ENCODE results near the gene SLC5A9.
A peak's percentile ranks its signal among the peaks of the same experiment; 100 is the strongest.
"Not testable (repeated sequence)": the region's sequence is repeated elsewhere in the genome, so short reads cannot be mapped to it uniquely, and the experiment has no call there.

Gene SLC5A9

DNA sequence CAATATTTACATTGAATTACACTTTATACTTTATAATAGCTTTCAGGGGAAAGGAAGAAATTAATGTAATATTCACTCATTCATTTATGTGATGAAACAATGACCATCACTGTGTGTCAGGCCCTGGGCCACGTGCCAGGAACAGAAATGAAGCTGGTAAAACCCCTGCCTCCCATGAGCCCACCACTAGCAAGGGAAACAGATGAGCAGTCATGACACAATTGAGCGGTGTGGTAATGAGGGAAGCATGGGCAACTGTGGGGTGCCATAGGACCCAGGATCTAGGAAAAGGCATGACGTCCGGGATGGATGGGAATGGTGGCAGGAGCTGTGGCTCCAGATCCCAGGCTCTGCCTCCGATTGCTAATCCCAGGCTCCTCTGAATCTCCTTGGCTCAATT is 17.0 kb upstream of the SLC5A9 start:
- H3K27ac ChIP-seq, result no peak overlapping the region
- TF ChIP-seq ZFX (IDR thresholded peaks at IDR 0.05) (no peak), CTCF (conservative IDR thresholded peaks at IDR 0.05) (no peak)

GRCh38 chr1:48206371-48206770 is 16.1 kb upstream of the SLC5A9 start:
- no peak for TF ChIP-seq CTCF (conservative IDR thresholded peaks at IDR 0.05)
- no peak for TF ChIP-seq ZFX (IDR thresholded peaks at IDR 0.05)

DNA sequence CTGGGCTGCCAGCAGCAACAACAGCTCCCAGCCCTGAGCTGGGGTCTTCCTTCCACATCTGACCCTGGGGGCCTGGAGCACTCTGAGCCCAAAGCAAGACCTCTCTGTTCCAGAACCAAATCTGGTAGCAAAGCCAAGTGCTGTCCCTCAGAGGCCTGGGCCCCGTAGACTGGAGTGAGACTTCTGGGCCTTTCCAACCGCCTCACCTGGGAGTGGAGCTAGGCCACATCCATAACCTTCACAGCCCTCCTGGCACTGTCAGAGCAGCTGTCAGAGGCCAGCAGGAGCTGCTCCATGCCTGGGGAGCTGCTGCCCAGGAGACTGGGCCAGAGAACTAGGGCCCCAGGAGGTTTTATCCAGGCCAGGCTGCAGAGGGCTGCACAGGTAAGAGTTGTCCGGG is 15.4 kb upstream of the SLC5A9 start:
- TF ChIP-seq ZFX (IDR thresholded peaks at IDR 0.05) (no peak), CTCF (conservative IDR thresholded peaks at IDR 0.05) (no peak)
- no peak overlapping the region for H3K27ac ChIP-seq

More at GRCh38 chr1:48206371-48206770, 16.1 kb upstream of the SLC5A9 start:
- no peak overlapping the region for H3K27ac ChIP-seq

DNA sequence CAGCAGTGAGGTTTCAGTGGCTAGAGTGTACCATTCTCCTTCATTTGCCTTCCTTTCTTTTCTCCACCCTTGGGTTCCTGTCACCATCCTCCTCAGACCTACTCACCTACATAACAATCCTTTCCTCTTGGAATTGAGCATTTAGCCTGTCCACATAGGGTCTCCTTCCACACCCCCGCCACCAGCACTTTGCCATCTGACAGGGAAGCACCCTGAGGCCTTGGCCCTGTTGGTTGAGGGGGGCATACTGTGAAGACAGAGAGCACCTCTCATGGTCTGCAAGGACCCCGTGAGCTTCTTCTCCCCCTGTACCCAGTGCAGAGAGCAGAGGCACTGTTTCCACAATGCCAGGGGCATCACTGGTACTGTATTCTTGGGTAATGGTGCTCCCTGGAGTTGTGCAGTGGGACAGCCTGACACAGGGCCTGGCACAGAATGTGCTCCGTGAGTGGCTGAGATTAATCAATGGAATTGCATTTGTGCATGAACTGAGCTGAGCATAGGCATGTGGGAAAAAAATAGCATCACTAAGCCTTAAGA is 14.9 kb upstream of the SLC5A9 start:
- TF ChIP-seq ZFX (IDR thresholded peaks at IDR 0.05) (no peak), CTCF (conservative IDR thresholded peaks at IDR 0.05) (no peak)
- H3K27ac ChIP-seq, result no peak overlapping the region

GRCh38 chr1:48208251-48208650 is 14.3 kb upstream of the SLC5A9 start:
- no peak overlapping the region for H3K27ac ChIP-seq

DNA sequence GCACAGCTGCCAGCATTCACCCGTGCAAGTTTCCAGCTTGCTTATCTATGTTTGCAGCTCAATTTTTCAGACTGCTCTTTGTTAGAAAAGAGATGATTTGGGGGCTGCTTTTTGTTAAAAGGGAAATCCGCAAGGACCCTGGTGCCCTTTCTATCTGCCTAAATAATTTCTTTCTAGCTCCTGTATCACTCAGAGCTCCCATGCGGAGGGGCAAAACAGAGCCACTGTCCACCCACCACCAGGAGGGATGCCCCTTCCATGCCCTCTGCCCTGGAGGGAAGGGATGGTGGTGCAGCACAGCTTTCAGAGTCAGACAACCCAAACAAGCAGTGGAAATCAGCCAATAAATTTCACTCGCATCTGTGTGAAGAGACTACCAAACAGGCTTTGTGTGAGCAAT is 13.9 kb upstream of the SLC5A9 start:
- H3K27ac ChIP-seq, result no peak overlapping the region
- TF ChIP-seq CTCF (conservative IDR thresholded peaks at IDR 0.05) (no peak), ZFX (IDR thresholded peaks at IDR 0.05) (no peak)

More at GRCh38 chr1:48208251-48208650, 14.3 kb upstream of the SLC5A9 start:
- TF ChIP-seq ZFX (IDR thresholded peaks at IDR 0.05) (no peak), CTCF (conservative IDR thresholded peaks at IDR 0.05) (no peak)

- H3K27ac ChIP-seq, result not testable (repeated sequence)
These were observed 9.1 kb upstream of the SLC5A9 start for GRCh38 chr1:48213462-48213861.

GRCh38 chr1:48214366-48214765 is 8.2 kb upstream of the SLC5A9 start:
- peak overlapping the region; percentile 62 for H3K27ac ChIP-seq
